Calu3 (cell line): Measurements from ENCODE around the gene IMP4. TPM values are rescaled to one million over a fixed set of nuclear protein-coding genes. Genes with fewer than 3 reads are reported as not detected.

ENCODE experiments used
- BruUV-seq: library from RNA; stranded (reverse); fragments of 400-500 nt; replicated peaks from 2 replicates; lab custom pipeline; 2021; lab: Mats Ljungman, UMichigan
- CTCF ChIA-PET: fragments of 300-600 bp; sonication (Branson Sonifier 250); formaldehyde crosslinking; loops from one replicate; lab custom pipeline; 2022; ENCODE audit warnings: antibody characterized with exemption; lab: Charles Lee
- DNase-seq: peaks from one replicate; pipeline ENCODE4 v3.0.0; 2022
- H3K27ac Mint-ChIP-seq: one replicate; pipeline ENCODE4 v1.8.0; 2022; ENCODE audit warnings: mixed read lengths; ENCODE audit not compliant: unreplicated experiment
- H3K27me3 Mint-ChIP-seq: one replicate; pipeline ENCODE4 v1.8.0; 2022; ENCODE audit warnings: mixed read lengths; ENCODE audit not compliant: unreplicated experiment
- H3K36me3 Mint-ChIP-seq: one replicate; pipeline ENCODE4 v1.8.0; 2022; ENCODE audit warnings: mild to moderate bottlenecking, moderate library complexity, mixed read lengths; ENCODE audit not compliant: insufficient read depth, unreplicated experiment
- H3K4me1 Mint-ChIP-seq: one replicate; pipeline ENCODE4 v1.8.0; 2022; ENCODE audit warnings: mild to moderate bottlenecking, low read depth, mixed read lengths; ENCODE audit not compliant: unreplicated experiment
- H3K4me3 Mint-ChIP-seq: one replicate; pipeline ENCODE4 v1.8.0; 2022; ENCODE audit warnings: mild to moderate bottlenecking, low read depth, moderate library complexity, mixed read lengths; ENCODE audit not compliant: unreplicated experiment
- H3K9me3 Mint-ChIP-seq: one replicate; pipeline ENCODE4 v1.8.0; 2022; ENCODE audit warnings: low read depth, mixed read lengths; ENCODE audit not compliant: unreplicated experiment
- intact Hi-C: fragments of 100-400 bp; cut with micrococcal nuclease; formaldehyde crosslinking; loops from one replicate; pipeline ENCODE4 v1.10.0; 2022; ENCODE audit not compliant: unreplicated experiment
- total RNA-seq: library from RNA; stranded (reverse); gene quantifications from 2 replicates; pipeline ENCODE4 v1.2.3, GENCODE V29; 2022
- TF ChIP-seq, protein P1 (sequence below): fragments of 200-600 bp; IDR thresholded peaks from one replicate; pipeline ENCODE4 v1.8.0; 2022; ENCODE audit warnings: antibody characterized with exemption; ENCODE audit not compliant: unreplicated experiment

The IMP4 gene
- total RNA-seq, 1 experiment from 2014 or later = 89.4 TPM

DNA sequence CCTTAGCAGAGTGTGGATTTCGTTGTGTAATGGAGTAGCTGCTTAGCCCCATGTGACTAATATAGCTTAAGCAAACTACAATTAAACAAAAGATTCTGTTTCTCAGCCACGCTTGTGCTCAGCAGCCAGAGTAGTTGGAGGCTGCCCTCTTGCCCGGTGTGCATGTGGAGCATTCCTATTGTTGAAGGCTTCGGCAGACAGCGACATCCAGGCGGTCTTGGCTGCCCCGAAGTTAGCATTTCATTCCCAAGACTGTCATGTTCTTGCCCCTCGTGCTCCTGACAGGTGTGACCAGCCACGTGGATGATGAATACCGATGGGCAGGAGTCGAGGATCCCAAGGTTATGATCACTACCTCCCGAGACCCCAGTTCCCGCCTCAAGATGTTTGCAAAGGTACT lies 2.4 kb downstream of the IMP4 start:
- H3K4me3 Mint-ChIP-seq = no peak overlapping the region

DNA sequence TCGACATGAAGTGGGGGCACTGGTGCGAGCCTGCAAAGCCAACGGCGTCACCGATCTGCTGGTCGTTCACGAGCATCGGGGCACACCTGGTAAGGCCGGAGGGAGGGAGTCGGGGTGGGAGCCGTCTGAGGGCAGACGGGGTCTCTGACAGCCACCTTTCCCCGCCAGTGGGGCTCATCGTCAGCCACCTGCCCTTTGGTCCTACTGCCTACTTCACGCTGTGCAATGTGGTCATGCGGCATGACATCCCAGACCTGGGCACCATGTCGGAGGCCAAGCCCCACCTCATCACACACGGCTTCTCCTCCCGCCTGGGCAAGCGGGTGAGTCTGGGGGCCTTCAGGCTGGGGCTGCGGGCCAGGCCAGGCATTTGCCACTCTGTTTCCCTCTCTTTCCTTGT lies 2.9 kb downstream of the IMP4 start:
- Mint-ChIP-seq H3K4me3 (no peak overlapping the region), H3K27ac (no peak overlapping the region), H3K9me3 (no peaks in the 10 kb centered on the region), H3K36me3 (peaks cover 53% of the 10 kb centered on the region), H3K27me3 (no peaks in the 10 kb centered on the region), H3K4me1 (peaks cover 9% of the 10 kb centered on the region)
- intact Hi-C loops = no loop called here
- DNase-seq = no peak
- TF ChIP-seq, protein P1, sequence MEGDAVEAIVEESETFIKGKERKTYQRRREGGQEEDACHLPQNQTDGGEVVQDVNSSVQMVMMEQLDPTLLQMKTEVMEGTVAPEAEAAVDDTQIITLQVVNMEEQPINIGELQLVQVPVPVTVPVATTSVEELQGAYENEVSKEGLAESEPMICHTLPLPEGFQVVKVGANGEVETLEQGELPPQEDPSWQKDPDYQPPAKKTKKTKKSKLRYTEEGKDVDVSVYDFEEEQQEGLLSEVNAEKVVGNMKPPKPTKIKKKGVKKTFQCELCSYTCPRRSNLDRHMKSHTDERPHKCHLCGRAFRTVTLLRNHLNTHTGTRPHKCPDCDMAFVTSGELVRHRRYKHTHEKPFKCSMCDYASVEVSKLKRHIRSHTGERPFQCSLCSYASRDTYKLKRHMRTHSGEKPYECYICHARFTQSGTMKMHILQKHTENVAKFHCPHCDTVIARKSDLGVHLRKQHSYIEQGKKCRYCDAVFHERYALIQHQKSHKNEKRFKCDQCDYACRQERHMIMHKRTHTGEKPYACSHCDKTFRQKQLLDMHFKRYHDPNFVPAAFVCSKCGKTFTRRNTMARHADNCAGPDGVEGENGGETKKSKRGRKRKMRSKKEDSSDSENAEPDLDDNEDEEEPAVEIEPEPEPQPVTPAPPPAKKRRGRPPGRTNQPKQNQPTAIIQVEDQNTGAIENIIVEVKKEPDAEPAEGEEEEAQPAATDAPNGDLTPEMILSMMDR = no peak
- BruUV-seq = no TSS peak
- CTCF ChIA-PET = no interaction called here

More for the DNA sequence above, 2.4 kb downstream of the IMP4 start:
- Mint-ChIP-seq H3K9me3 (no peaks in the 10 kb centered on the region), H3K27me3 (no peaks in the 10 kb centered on the region), H3K27ac (no peak overlapping the region), H3K4me1 (peaks cover 14% of the 10 kb centered on the region), H3K36me3 (peaks cover 57% of the 10 kb centered on the region)
- intact Hi-C loops = no loop called here
- TF ChIP-seq, protein P1 = no peak
- CTCF ChIA-PET = no interaction called here
- DNase-seq = no peak
- BruUV-seq = no TSS peak

DNA sequence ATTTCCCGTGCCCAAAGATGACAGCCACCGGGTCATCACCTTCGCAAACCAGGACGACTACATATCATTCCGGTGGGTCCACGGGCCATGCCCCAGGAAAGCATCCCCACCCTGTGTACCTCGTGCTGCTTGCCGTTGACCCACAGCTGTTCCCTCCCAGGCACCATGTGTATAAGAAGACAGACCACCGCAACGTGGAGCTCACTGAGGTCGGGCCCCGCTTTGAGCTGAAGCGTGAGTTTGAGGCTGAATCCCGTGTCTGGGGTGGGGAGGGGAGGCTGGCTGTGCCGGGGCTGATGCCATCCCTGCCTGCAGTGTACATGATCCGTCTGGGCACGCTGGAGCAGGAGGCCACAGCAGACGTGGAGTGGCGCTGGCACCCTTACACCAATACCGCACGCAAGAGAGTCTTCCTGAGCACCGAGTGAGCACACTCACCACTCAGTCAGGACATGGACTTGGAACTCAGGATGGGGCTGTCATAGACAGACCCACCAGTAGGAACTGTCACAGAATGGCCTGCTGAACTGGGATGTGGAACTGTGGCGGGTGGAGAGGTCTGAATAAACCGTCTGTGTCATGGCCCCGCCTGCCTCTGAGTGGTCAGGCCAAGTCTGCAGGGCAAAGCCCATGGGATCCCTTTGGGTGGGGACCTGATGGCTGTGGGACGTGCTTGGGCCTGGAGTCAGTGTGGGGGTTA lies 3.5 kb downstream of the IMP4 start:
- CTCF ChIA-PET = no interaction called here
- Mint-ChIP-seq H3K36me3 (peaks cover 51% of the 10 kb centered on the region), H3K27ac (no peak overlapping the region), H3K9me3 (no peaks in the 10 kb centered on the region), H3K4me1 (peaks cover 4% of the 10 kb centered on the region), H3K4me3 (no peak overlapping the region), H3K27me3 (no peaks in the 10 kb centered on the region)
- TF ChIP-seq, protein P1 = no peak
- DNase-seq = no peak
- BruUV-seq = no TSS peak
- intact Hi-C loops = no loop called here

DNA sequence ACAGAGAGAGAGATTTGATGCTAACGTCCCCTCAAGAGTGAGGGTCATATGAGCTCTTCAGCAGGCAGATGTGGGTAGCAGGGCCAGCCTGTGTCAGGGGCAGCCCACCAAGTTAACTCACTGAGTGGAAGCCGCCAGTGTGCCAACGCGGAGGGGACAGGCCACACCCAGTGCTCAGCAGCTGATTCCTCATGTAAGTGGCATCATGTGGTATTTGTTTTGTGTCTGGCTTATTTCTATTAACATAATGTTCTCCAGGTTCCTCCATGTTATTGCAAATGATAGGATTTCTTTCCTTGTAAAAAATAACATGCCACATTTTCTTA lies 4.0 kb downstream of the IMP4 start:
- intact Hi-C loops = no loop called here
- TF ChIP-seq, protein P1 = no peak
- Mint-ChIP-seq H3K4me1 (no peaks in the 10 kb centered on the region), H3K4me3 (no peak overlapping the region), H3K36me3 (peaks cover 46% of the 10 kb centered on the region), H3K27ac (no peak overlapping the region), H3K9me3 (no peaks in the 10 kb centered on the region), H3K27me3 (no peaks in the 10 kb centered on the region)
- no TSS peak for BruUV-seq
- DNase-seq = no peak
- CTCF ChIA-PET = no interaction called here
